A673 (cell line): ENCODE data around the gene HMGB2. TPM values are rescaled to one million over a fixed set of nuclear protein-coding genes. Genes with fewer than 3 reads are reported as not detected.
A peak's percentile ranks its signal among the peaks of the same experiment; 100 is the strongest.

Experiments
- BruUV-seq: library from RNA; stranded (reverse); fragments of 400-500 nt; replicated peaks from 2 replicates; lab custom pipeline; 2021; lab: Mats Ljungman, UMichigan
- CTCF ChIA-PET: fragments of 300-600 bp; sonication (Branson Sonifier 250); formaldehyde crosslinking; loops from one replicate; lab custom pipeline; 2022; ENCODE audit warnings: antibody characterized with exemption; lab: Charles Lee
- POLR2A ChIA-PET: fragments of 300-600 bp; sonication (Branson Sonifier 250); formaldehyde crosslinking; loops from one replicate; lab custom pipeline; 2022; ENCODE audit warnings: antibody characterized with exemption; ENCODE audit not compliant: low non-redundant PET; lab: Charles Lee
- DNase-seq: peaks from one replicate; pipeline ENCODE4 v3.0.0-alpha.2; 2015; ENCODE audit warnings: low spot score
- H3K27ac ChIP-seq: fragments of 200-600 bp; sonication (generic); 2 replicates; pipeline ENCODE4 v1.5.1; 2016; ENCODE audit warnings: mixed run types, low read depth, mild to moderate bottlenecking, mixed read lengths, antibody characterized with exemption, low read length; ENCODE audit not compliant: poor library complexity, severe bottlenecking
- H3K27me3 ChIP-seq: fragments of 200-600 bp; sonication (generic); replicated peaks from 2 replicates; pipeline ENCODE4 v1.6.1; 2017; ENCODE audit warnings: mixed run types, low read depth, mild to moderate bottlenecking, mixed read lengths, antibody characterized with exemption, low read length; ENCODE audit not compliant: insufficient read depth, poor library complexity
- H3K36me3 ChIP-seq: fragments of 200-600 bp; sonication (generic); 2 replicates; pipeline ENCODE4 v1.6.1; 2016; ENCODE audit warnings: mixed run types, mild to moderate bottlenecking, mixed read lengths, antibody characterized with exemption, low read length; ENCODE audit not compliant: insufficient read depth, poor library complexity, severe bottlenecking
- H3K4me1 ChIP-seq: fragments of 200-600 bp; sonication (generic); 2 replicates; pipeline ENCODE4 v1.6.1; 2017; ENCODE audit warnings: mixed run types, mild to moderate bottlenecking, mixed read lengths, antibody characterized with exemption, low read length; ENCODE audit not compliant: insufficient read depth, poor library complexity, severe bottlenecking
- H3K4me3 ChIP-seq: fragments of 200-600 bp; sonication (generic); 2 replicates; pipeline ENCODE4 v1.5.1; 2016; ENCODE audit warnings: low read depth, mixed run types, mild to moderate bottlenecking, mixed read lengths, low read length; ENCODE audit not compliant: poor library complexity, severe bottlenecking
- H3K9me3 ChIP-seq: fragments of 200-600 bp; sonication (generic); 2 replicates; pipeline ENCODE4 v1.6.1; 2016; ENCODE audit warnings: mixed run types, low read depth, mild to moderate bottlenecking, mixed read lengths, antibody characterized with exemption, low read length; ENCODE audit not compliant: poor library complexity, severe bottlenecking
- CTCF ChIP-seq: fragments of 300-800, 200-600 bp; sonication (generic); conservative IDR thresholded peaks from 2 replicates; pipeline ENCODE4 v1.5.1; 2017; ENCODE audit warnings: low read depth, mild to moderate bottlenecking, antibody characterized with exemption, low read length, moderate library complexity, mixed read lengths
- EZH2 ChIP-seq: fragments of 200-600 bp; sonication (generic); IDR thresholded peaks from 2 replicates; pipeline ENCODE4 v1.6.1; 2017; ENCODE audit warnings: borderline replicate concordance, low read depth, mild to moderate bottlenecking, mixed read lengths, antibody characterized with exemption, low read length; ENCODE audit not compliant: poor library complexity, severe bottlenecking
- intact Hi-C: fragments of 100-400 bp; cut with micrococcal nuclease; formaldehyde crosslinking; loops from one replicate; pipeline ENCODE4 v1.10.0; 2022; ENCODE audit not compliant: unreplicated experiment
- total RNA-seq: library from RNA; stranded (reverse); gene quantifications from 2 replicates; pipeline ENCODE4 v1.2.3, GENCODE V29; 2021

The HMGB2 gene
- total RNA-seq, 1 experiment from 2014 or later = 392 TPM

GRCh38 chr4:173343832-173344397 lies 9.8 kb upstream of the HMGB2 start:
- ChIA-PET POLR2A (no interaction called here), CTCF (no interaction called here)
- intact Hi-C loops = no loop called here
- peaks cover 32% of the 10 kb centered on the region for H3K4me1 ChIP-seq
- no TSS peak for BruUV-seq
- H3K27ac ChIP-seq = no peak overlapping the region
- H3K9me3 ChIP-seq = no peaks in the 10 kb centered on the region
- DNase-seq = no peak
- H3K4me3 ChIP-seq = no peak overlapping the region
- TF ChIP-seq EZH2 = no peak
- no peak for TF ChIP-seq CTCF
- H3K27me3 ChIP-seq = no peaks in the 10 kb centered on the region
- no peaks in the 10 kb centered on the region for H3K36me3 ChIP-seq

- CTCF ChIA-PET = no interaction called here
- peaks cover 10% of the 10 kb centered on the region for H3K36me3 ChIP-seq
- BruUV-seq = no TSS peak
- H3K27me3 ChIP-seq = no peaks in the 10 kb centered on the region
- H3K27ac ChIP-seq = no peak overlapping the region
- H3K4me1 ChIP-seq = peaks cover 35% of the 10 kb centered on the region
- no peak for TF ChIP-seq EZH2
- TF ChIP-seq CTCF = no peak
- no peak overlapping the region for H3K4me3 ChIP-seq
- no peaks in the 10 kb centered on the region for H3K9me3 ChIP-seq
- intact Hi-C loops = loop anchor here (10.0 kb wide), 1 partner anchor 977 kb away; no protein-coding TSS in a partner anchor
- DNase-seq = no peak
- POLR2A ChIA-PET = no interaction called here
These were observed 3.3 kb upstream of the HMGB2 start for GRCh38 chr4:173337463-173337862.

GRCh38 chr4:173334891-173335752 lies 964 bp upstream of the HMGB2 start:
- Histone ChIP-seq H3K36me3 (peaks cover 32% of the 10 kb centered on the region), H3K9me3 (no peaks in the 10 kb centered on the region), H3K4me3 (peak overlapping the region; percentile 93), H3K27ac (peak overlapping the region; percentile 99), H3K4me1 (peaks cover 25% of the 10 kb centered on the region), H3K27me3 (no peaks in the 10 kb centered on the region)
- POLR2A ChIA-PET = interaction anchor here (0.6 to 1.1 kb wide), 5 partner anchors 10 to 80 kb away, joined by 3 to 11 read pairs (median 3); partner anchors contain the start of gene SAP30
- CTCF ChIA-PET = interaction anchor here (1.0 kb wide), 1 partner anchor 80 kb away, joined by 3 read pairs; no protein-coding TSS in a partner anchor
- no TSS peak for BruUV-seq
- TF ChIP-seq EZH2 = no peak
- TF ChIP-seq CTCF = no peak
- intact Hi-C loops = loop anchor here (1.0 to 10.0 kb wide), 3 partner anchors 36 to 980 kb away; partner anchors contain the start of gene SAP30
- peak; percentile 97 for DNase-seq
